ENCODE data around the gene JARID2.
A peak's percentile ranks its signal among the peaks of the same experiment; 100 is the strongest.
"Not testable (repeated sequence)": the region's sequence is repeated elsewhere in the genome, so short reads cannot be mapped to it uniquely, and the experiment has no call there.

JARID2 gene

DNA sequence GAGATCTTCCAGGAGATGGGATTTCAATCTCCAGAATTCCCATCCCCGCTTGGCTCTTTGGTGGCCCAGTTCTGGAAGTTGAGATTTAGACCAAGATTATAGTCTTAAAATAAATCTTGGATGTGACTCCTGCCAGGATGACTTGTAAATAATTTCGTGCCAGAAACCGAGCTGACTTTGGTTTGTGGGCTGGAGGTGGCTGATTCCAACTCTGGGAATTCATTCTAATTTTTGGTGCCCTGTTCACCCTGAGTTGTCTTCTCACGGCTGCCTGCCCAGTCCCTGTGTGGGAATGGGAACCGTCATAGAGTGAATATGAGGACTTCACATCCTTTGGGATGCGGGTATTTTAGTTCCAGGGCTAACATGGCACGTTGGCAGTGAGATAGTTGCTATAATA is 64.8 kb downstream of the JARID2 start:
- peak; percentile 68 for DNase-seq (ENCODE audit: low read depth)

DNA sequence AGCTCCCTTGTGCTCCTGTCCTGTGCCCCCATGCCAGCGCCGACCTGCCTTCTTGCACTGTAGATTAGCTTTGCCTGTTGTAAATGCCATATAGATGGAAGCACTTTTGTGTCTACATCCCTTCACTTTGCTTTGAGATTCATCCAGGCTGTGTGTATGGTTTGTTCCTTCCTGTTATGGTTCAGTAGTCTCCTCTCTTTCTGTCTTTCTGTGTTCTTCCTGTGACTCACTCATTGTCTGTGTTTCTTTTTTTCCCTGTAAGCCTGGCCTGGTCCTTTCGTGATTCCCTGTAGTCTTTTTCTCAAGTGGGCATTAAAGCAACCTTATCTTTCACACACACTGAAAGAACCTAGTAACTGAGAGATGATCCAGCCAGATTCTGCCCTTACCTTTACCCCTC is 66.6 kb downstream of the JARID2 start:
- DNase-seq (ENCODE audit: low read depth) = no peak

DNA sequence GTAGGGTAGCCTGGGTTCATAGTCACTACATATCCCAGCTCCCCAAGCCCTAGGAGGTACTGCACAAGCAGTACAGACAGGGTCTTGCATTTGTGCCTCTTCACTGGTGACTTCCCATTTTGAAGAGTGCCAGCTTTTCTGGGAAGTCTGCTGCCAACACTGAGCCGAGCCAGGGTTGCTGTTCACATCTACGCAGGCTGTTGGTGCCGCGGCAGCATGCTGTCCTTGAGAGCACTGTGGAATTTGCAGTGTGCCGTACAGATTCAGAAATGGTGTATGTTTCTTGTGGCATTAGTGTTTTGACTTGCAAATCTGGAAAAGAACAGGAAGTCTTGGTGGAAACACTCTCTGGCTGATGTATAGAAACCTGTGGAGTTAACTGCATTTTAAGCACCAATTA is 67.5 kb downstream of the JARID2 start:
- no peak for DNase-seq (ENCODE audit: low read depth)

DNA sequence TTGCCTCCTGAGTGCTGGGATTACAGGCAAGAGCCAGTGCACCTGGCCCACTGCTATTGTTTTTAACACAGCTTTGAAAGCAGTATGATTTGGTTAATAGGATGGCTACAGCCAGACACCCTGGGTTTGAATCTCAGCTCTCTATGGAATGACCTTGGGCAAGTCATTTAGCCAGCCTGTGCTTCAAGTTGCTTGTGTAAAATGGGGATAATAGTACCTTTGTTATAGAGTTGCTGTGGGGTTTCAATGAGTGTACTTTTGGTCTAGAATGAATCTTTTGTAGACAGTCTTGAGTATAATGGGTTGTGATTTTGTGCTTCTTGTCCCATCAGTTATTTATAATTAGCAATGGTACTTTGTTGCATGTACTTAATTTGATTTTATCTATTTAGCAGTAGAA is 70.9 kb downstream of the JARID2 start:
- DNase-seq (ENCODE audit: low read depth) = no peak

DNA sequence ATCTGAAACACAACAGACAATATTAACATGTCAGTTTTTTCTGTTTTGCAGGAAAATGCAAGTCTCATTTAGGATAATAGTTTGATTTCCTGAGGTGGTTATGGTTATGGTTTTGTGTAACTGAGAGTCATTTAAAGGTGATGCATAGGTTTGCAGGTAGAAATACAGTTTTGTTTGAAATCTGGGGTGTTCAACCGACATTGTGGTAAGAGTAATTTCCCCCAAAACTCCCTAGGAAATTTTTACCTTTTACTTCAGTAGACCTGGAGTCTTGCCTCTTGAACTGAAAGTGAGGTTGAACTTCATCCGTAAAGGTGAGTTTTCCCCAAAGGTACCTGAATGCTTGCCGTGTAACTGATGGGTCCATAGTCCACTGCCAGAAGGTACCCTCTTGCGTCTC is 71.4 kb downstream of the JARID2 start:
- no peak for DNase-seq (ENCODE audit: low read depth)

DNA sequence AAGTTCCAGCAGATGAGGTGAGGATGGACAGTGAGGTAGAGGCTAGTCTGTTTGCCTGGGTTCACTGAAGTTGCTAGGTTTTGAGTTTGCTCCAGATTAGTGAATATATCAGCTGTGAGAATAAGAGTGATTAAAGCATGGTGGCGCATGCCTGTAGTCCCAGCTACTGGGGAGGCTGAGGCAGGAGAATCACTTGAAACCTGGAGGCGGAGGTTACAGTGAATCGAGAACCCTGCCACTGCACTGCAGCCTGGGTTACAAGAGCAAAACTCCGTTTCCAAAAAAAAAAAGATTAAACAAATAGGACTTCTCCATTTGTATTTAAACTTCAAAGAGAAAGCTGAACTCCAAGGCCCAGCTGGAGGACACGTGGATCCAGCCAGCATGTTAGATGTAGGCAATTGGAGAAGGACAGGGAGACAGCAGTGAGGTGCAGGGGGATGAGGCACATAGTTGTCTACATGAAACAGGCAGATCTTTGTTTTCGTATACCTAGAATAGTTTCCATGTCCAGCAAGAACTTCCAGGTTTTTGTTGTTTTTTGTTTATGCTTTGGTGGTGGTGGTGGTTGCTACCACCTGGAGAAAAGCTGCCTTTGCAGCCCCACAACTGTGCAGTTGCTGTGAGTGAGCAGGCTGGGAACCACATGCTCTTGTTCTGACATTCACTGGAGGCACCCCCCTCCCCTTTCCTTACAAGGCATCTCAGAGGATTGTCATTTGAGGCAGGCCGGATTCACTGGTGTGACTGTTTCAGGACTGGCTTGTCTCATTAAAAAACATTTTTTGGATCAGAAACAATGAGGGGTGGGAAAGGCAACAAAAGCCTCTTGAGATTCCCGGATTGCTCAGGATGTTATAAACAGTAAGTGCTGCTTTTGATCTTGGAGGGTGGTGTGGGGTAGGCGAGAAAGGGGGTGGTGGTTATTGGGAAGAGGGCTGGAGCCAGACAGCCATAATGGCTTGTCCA is 72.3 kb downstream of the JARID2 start:
- no peak for DNase-seq (ENCODE audit: low read depth)

DNA sequence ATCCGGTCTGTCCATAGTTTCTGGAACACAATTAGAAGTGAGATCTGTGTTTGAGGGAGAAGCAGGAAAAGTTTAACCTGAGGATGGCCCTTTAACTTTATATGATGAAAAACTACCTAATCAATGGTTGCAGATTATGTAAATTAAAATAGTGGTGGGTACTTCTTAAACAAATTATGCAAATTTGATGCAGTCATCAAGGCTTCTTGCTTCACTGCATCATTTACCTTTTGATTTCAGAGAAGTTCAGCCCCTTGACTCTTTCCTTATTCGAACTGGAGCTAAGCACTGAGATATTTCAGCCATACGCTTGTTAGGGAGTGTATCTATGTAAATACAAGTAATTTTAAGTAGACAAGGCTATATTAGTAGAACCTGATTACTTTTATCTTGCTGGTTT is 73.8 kb downstream of the JARID2 start:
- DNase-seq (ENCODE audit: low read depth) = no peak

DNA sequence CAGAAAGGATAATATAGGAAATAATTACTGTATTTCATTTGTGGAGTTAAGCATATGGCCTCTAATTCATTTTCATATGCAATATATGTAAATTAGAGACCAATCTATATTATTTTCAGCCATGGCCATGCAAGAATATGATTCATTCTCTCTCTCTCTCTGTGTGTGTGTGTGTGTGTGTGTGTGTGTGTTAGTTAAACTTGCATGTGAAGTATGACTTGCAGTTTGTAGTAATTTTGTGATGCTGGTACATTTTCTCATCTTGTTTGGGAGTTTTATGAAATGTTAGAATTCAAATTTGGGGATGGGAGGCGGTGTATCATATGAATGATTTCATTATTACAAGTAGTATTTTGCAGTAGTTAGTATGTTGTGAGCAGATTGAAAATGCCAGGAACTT is 74.8 kb downstream of the JARID2 start:
- no peak for DNase-seq (ENCODE audit: low read depth)

DNA sequence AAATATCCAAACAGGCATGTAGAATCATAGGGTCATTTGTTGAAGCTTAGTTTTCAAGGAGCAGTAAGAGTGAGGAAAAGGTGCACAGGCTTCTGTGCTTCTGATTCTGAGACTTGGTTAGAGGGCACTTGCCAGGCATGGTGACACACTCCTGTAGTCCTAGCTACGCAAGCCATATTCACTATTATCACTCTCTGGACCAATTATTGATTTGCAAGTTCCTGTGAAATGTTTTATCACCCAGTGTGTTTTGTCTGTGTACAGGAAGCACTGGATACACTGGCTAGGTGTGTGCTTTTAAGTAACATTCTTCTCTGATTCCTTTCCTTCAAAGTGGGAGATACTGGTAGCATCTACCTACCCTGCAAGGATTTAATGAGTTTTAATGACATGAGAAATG is 76.3 kb downstream of the JARID2 start:
- DNase-seq (ENCODE audit: low read depth) = no peak

DNA sequence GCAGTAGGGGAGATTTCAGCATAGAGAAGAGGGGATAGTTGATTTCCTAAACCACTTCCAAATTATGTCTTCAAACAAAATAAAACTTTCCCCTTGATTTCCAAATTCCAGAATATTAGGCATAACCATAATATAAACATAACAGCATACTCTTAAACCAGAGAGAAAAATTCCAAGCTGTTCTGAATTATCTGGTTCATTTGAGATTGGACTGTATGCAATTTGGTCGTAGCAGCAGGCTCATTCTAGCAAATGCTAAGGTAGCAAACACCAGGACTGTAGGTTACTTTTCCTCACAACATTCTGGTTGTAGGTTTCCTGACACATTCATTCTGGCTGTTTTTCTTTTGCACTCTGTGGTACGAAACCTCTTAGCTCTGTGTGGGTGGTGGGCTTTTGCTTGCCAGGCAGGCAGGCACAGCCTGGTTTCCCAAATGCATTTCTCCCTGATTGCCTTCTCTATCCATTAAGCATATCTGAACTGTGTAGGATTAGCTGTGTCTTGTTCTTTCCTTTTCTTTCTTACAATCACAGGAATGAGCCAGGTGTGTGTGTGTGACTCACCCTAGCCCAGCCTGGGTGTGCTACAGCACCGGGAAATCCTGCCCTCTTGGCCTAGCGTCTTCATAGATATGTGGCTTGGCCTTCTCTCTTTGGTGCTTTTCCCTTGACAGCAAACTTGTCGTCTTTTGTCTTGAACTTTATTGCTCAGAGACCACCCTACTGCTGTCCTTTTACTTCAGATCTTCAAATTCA is 77.1 kb downstream of the JARID2 start:
- no peak for DNase-seq (ENCODE audit: low read depth)

DNA sequence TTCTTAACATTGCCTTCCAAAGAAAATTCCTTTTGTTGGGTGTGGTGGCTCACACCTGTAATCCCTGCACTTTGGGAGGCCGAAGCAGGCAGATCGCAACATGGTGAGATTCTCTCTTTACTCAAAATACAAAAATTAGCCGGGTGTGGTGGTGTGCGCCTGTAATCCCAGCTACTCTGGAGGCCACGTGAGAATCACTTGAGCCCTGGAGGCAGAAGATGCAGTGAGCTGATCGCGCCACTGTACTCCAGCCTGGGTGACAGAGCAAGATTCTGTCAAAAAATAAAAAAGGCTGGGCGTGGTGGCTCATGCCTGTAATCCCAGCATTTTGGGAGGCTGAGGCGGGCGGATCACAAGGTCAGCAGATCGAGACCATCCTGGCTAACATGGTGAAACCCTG is 77.7 kb downstream of the JARID2 start:
- not testable (repeated sequence) for DNase-seq (ENCODE audit: low read depth)

DNA sequence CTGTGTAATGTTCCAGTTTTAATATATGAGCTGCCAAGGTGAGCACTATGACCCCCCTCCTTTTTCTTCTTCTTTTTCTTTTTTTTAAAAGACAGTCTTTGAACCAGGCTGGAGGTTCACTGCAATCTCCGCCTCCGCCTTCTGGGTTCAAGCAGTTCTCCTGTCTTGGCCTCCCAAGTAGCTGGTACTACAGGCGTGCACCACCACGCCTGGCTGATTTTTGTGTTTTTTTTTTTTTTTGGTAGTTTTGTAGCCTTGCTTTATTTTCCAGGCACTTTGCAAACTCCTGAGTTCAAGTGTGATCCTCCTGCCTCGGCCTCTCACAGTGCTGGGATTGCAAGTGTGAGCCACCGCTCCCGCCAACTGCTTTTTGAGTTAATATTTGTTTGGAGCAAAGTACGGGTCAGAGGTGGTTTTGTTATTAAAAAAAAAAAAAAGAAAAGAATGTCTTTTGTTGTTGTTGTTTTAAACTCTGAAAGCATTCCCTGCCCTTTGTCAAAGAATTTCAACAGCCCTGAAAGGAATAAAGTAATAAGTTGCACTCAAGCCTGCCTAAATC is 78.6 kb downstream of the JARID2 start:
- no peak for DNase-seq (ENCODE audit: low read depth)

DNA sequence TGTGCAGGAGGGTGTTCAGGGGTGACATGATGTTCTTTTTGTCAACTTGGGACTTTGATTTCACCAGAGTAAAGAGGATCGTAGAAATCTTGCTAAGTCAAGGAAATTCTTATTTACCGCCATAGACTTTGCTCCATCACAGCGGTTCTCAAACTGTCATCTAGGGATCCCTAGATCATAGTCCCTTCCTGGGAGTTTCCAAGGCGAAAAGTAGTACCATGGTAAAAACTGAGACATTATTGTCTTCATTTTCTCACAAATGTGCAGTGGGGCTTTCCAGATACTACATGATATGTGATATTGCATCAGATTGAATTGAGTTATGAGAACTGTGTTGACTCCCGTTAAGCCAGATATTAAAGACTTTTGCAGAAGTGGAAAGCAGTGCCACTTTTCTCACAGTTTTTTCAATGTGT is 79.7 kb downstream of the JARID2 start:
- no peak for DNase-seq (ENCODE audit: low read depth)

DNA sequence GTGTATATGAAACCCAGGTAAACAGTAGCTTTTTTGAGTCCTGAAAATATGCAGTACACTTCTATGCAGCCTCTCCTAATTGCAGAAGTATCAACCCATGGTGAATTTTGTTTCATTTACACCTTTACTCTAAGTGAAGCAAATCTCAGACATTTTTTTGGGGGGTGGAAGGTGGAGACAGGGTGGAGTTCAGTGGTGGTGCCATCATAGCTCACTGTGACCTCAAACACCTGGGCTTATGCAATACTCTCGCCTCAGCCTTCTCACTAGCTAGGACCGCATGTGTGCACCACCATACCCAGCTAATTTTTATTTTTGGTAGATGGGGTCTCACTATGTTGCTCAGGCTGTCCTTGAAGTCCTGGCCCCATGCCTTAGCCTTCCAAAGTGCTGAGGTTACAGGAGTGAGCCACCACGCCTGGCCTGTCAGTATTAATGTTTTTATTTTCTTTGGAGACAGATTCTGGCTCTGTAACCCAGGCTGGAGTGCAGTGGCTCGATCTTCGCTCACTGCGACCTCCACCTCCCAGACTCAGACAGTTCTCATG is 80.3 kb downstream of the JARID2 start:
- DNase-seq (ENCODE audit: low read depth) = no peak

DNA sequence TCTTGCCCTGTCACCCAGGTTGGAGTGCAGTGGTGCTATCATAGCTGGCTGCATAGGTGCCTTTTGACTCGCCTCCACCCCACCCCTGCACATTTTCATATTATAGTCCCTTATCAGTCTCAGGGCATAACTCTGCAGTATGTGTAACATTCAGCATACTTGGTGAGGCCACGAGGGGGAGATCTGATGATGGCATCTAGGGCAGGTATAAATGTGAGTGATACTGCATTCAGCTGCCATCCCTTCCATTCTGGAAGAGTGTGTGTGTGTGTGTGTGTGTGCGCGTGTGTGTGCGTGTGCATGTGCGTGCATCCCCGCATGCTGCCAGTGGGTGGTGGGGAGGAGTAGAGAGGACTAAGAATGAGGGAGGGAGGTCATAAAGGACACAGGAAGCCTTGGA is 81.4 kb downstream of the JARID2 start:
- DNase-seq (ENCODE audit: low read depth) = no peak

DNA sequence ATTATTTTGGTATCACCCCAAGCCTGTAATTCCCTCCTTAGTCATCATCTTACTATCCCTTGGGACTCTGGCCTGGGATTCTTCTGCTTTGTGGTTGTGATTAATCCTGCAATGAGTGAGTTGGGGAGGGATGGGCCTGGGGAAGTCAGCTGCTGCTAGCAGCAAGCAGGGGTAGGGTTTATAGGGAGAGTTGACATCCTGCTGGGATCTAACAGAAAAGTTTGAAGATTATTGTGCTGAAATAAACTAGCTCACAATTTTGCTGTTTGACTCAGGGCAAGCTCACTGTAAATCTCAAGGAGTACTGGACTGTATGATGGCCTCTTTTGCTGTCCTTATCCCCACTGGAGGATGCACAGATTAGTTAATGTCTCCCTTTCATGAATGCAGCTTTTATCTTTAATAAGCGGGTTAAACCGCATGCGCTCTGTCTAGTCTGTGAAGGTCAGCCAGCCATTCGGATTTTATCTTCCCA is 83.4 kb downstream of the JARID2 start:
- DNase-seq (ENCODE audit: low read depth) = peak; percentile 96

DNA sequence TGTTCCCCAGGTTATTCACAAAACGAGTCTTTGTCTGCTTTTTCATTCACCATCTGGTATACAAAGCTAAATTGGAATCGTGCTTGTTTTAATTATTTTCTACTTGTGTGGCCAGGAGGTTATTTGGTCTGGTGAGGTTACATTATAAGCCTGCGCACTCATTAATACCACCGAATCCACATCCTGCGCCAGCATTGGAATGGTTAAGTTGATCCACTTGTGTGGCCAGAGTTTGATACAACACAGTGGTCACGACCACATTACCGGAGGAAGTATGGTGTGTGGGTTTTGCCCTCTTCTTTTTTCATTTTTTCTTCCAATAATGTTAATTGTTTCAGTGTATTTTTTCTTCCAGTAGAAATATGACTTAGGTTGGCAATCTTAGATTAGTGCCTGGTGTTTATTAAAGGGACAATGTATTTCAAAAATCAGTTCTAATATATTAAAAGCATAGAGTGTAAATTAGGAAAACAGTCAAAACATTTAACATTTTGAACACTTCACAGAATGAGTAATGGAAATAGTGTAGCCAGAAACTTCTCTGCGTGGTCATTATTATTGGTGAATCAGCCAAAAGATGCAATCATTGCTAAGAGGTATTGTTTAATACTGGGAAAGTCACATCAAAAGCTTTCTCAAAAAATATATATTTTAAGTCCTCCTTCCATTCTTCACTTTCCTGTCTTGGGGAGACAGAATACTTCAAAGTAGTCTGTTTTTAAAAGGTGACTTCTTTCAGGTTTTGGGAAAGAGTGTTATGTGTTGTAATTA is 84.5 kb downstream of the JARID2 start:
- no peak for DNase-seq (ENCODE audit: low read depth)

DNA sequence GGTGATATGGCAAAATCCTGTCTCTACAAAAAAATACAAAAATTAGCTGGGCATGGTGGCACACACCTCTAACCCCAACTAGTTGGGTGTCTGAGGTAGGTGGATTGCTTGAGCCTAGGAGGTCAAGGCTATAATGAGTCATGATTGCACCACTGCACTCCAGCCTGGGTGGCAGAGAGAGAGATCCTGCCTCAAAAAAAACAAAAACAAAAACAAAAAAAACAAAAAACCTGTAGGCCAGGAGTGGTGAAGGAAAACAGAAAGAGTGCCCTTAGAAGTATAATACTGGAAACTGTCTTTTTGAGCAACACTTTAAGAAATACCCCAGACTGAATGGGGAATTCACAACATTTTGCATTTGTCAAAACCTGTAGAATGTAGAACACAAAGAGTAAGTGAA is 85.3 kb downstream of the JARID2 start:
- DNase-seq (ENCODE audit: low read depth) = no peak

DNA sequence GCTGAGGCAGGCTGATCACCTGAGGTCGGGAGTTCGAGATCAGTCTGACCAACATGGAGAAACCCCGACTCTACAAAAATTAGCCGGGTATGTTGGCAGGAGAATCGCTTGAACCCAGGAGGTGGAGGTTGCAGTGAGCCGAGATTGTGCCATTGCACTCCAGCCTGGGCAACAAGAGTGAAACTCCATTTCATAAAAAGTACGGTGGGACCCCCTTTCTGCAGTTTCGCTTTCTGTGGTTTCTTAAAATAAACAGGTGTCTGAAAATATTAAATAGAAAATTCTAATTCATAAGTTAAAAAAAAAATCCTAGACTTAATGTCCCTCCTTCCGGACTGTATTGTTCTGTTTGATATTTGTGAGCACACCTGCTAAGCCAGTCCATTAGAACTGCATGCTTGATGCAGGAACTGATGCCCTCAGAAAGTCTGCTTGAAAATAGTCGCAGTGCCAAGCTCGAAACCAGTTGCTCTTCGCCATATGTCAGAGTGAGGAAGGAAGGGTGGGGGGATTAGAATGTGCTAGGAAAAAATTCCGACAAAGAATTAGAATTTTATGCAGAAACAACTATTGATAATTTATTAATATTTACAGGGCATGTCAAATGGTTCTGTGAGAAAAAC is 85.9 kb downstream of the JARID2 start:
- DNase-seq (ENCODE audit: low read depth) = no peak

DNA sequence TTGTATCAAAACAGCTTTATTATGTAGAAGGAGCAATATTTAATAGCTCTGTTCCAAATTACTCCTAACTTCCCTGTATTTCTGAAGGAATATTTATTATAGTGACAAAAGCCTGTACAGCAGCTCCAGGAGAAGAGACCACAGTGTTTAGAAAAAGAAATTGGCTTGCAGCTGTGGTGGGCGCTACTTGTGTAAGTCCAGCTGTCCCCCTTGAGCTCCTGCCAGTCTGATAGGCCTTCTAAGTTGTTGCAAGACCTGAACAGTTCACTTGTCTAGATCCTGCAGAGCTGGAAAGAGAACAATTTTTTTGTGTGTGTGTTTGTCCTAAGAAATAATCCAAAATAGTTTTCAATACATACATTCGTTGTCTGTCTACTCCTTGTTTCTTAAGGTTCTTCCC is 86.6 kb downstream of the JARID2 start:
- no peak for DNase-seq (ENCODE audit: low read depth)

DNA sequence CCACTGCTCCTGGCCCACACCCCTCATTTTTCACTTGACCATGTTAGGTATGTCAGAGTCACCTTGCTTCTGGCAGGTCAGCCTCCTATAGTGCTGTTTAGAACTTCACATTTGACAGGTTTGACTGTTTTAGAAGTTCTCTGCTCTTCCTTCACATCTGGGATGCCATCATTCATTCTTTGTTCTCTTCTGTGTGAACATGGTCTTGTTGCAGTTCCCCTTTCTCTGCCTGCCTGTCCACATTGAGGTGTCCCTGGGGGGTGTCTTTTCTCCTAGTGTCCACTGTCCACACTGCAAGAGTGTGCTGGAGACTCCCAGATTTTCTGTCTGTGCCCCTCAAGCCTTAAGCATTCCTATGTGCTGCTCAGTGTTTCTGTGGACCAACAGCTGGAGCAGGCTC is 89.5 kb downstream of the JARID2 start:
- DNase-seq (ENCODE audit: low read depth) = no peak
